CD4-positive, alpha-beta T cell treated with Interleukin-4 for 1 hour (primary cell): ENCODE data around the gene SENP1.

Experiments used
- DNase-seq, 2 donors: peaks; one replicate each; pipeline ENCODE4 v3.0.0-alpha.2; 2020 to 2022

The SENP1 gene

GRCh38 chr12:48063530-48063929, 42.3 kb downstream of the SENP1 start:
- no peak for DNase-seq

DNA sequence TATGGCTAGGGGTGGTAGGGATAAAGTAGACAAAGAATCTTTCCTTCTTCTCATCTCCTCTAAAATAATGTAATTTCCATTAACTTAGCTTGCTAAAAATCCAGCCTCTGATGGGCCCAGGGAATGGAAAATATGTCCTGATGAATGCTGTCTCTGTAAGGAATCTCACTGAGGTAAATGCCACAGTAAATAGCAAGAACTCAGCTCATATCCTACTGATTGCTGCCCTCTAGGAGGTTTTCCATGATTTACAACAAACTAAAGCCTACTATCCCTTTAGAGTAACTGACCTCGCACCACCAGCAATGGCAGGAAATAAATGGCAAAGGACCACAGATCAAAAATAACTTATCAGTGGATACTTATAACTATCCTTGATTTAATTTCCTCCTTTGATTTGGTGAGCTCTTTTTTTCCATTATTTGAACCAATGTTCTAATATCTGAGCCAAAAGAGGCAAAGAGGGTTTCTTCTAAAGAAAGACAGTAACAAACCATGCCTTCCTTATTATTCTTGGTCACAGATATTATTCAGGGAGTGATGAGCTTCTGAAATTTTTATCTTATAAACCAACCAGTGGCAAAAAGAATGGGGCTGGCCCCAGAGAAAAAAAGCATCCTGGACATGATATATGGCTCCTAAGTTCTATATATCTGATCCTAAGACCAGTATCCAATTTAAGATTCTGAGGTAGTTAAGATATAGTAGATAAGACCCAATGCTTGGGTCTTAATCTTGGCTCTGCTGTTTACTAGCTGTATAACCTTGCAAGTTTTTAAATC, 43.8 kb downstream of the SENP1 start:
- DNase-seq = no peak

- DNase-seq = no peak
These were observed 45.4 kb downstream of the SENP1 start for GRCh38 chr12:48060474-48060873.

DNA sequence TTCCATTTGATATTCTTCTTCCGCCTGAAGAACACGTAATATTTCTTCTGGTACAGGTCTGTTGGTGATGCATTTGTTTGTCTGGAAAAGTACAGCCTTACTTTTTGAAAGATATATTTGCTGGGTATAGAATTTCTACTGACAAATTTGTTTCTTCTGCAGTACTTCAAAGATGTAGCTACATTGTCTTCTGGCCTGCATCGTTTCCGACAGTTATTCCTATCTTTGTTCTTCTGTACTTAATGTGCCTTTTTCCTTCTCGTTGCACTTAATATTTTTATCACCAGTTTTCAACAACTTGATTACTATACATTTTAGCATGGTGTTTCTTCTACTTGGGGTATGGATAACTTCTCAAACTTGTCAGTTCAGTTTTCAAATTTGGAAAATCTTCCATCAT, 47.1 kb downstream of the SENP1 start:
- DNase-seq = no peak

DNA sequence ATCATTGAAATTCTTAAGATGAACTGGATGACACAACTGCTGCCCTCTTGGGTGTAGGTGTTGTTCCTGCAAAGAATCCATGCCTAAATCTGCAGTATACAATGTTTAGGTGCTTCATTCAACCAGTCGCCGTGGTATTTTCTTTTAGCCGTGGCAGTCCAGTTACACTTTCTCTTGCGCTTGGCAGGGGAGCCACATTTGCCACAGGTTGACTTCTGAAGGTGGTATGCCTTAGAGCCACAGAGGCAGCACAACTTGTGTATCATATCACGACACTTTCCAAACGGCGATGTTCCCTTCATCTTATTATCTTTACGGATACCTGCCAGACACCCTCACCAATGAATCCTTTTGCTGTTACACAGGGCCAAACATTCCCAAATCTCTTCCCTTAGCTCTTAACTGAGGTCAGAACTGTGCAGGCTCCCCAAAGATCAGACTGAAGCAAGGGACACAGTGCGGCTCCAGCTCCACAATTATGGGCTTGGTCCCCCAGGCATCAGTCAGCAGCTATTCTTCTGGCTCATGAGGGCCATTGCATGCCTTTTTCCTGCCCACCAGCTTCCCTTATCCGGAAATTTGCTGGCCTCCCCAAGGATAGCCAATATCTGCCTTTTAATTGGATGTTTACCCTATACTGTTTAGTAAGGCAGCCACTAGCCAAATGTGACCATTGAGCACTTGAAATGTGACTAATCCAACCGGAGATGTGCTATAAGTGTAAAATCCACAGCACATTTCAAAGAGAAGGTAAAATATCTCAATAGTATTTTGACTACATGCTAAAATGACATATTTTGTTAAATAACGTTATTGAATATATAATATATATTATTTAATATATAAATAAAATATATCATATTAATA, 50.7 kb downstream of the SENP1 start:
- no peak for DNase-seq

DNA sequence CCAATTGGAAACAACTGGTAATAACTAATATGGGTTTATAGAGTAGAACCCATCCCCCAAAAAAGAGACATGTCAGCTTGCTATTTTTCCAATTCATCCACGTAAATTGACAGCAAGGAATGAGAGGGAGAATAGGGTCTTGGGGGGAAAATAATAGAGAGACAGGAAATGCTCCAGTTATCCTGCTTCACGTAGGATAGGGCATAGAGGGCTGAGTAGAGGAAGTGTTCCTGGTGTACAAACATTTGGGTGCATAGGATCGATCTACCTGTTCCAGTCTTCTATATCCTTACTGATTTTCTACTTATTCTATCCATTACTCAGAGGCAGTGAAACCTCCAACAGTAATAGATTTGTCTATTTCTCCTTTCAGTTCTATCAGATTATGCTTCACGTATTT, 52.0 kb downstream of the SENP1 start:
- DNase-seq = no peak

DNA sequence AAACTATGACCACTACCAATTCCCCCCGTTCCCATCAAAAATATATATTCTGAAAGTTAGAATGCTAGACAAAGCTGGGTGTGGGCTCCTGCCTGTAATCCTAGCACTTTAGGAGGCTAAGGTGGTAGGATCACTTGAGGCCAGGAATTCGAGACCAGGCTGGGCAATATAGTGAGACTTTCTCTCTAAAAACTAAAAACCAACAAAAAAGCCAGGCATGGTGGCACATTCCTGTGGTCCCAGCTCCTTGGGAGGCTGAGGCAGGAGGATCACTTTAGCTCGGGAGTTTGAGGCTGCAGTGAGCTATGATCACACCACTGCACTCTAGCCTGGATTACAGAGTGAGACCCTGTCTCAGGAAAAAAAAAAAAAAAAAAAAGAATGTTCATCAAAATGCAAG, 52.8 kb downstream of the SENP1 start:
- no peak for DNase-seq

GRCh38 chr12:48051681-48052080, 54.2 kb downstream of the SENP1 start:
- DNase-seq = no peak

GRCh38 chr12:48050174-48050573, 55.7 kb downstream of the SENP1 start:
- no peak for DNase-seq

DNA sequence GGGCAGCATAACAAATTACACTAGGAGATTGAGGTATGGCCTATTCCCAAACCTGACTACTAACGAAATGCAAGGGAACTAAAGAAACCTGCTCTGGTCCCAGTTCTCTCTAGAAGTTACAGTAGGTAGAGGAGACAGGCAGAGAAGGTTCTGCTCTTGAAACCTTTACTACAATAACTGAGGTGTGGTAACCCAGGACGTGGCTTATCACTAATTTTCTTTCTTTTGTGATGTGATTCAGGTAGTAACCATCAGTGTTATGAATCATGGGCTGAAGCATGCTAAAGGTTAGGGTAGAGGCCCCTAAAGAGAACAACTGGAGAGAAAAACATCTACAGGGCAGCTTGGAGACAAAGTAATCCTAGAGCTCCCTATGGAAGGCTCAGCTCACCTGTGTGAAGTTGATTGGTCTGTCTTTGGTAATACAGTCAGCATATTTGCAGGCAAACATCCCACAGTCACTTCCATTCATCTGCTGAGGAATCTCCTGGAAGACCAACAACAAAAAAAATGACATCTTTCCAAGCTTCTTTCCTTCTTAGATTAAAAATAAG, 59.8 kb downstream of the SENP1 start:
- DNase-seq = no peak

DNA sequence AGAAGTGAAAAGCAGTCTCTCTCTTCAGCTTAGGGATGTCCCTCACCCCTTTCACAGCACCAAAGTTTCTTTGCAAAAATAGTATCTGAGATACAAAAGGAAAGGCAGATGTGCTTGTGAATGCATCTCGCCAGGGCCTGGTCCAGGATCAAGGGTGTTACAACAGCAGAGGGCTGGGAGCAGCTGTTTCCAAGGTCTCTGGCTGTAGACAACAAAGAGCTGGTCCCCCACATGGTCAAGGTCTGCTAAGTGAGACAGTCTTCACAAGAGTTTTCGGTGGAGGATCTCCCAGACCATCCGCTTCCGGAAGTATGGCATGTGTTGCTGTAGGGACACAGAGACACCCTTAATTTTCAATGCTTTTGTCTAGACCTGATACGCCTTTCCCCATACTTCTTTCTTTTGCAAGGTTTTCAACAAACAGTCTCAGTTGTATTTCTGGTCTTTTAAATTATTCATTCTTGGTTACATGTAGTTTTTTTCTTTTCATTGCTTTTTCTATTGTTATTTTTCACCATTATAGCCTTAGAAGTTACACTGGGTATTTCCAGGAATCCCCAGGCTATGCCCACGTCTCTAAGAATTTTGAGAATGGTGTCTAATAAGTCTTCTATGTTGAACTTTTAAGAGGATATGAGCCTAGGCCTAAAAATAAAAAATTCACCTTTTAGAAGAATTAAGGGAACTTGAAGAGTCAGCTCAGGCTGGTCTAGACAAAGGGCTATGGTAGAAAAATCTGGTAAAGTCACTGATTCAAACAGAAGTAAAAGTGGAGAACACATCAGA, 60.6 kb downstream of the SENP1 start:
- no peak for DNase-seq

- no peak for DNase-seq
These were observed 61.5 kb downstream of the SENP1 start for GRCh38 chr12:48044396-48044795.

- DNase-seq = no peak
These were observed 62.1 kb downstream of the SENP1 start for GRCh38 chr12:48043771-48044170.

DNA sequence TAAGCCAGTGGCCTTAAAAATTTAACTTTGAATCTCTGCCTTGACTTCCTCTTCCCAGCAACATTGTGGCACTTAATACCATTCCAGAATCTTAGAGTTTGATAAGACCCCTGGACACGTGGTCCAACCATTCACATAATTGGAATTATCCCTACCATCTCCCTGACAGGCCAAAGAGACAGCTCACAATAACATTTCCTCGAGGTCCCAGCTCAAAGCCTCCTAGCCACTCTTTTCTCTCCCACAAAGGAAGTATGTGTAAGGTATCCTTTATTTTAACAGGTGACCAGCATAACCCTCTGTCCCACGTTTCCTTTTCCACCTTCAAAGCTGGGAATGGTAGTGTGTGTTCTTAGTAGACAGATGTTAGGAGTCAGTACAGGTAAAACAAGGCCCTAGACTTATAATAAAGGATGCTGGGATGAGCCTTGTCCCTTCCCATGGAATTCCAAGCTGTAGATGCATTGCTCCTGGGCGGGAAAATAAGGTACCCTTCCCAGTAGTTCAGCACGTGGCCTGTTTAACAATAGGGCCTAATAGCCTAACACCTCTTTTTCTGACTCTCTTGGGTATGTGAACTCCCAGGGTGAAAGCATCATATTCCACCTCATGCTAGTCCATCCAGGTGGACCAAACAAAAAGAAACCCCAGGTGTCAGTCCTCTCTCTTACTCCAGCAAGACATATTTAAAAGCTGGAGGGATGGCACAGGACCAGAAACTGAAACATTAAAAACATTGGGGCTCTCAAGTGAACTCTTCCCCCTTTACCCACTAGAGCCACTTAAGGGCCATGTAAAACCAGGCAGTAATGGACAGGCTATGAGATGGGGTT, 64.1 kb downstream of the SENP1 start:
- no peak for DNase-seq

GRCh38 chr12:48040354-48040753, 65.5 kb downstream of the SENP1 start:
- DNase-seq = no peak

DNA sequence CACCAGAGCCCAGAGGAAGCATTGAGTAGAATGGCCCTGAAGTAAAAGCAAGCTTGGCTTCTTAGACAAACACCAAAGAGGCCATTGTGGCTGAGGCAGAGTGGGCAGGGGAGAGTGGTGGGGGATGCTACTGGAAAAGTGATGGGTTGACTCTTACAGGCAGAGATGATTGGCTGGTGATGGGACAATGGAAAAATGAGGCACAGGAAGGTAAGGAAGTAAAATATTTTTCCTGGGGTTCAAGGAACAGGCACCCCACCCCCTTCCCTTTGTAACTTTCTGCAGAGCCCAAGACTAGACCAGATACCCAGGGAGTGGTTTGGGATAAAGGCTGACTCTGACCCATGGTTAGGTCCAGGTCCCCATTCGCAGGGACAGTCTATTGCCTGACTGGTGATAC, 66.7 kb downstream of the SENP1 start:
- DNase-seq = no peak

DNA sequence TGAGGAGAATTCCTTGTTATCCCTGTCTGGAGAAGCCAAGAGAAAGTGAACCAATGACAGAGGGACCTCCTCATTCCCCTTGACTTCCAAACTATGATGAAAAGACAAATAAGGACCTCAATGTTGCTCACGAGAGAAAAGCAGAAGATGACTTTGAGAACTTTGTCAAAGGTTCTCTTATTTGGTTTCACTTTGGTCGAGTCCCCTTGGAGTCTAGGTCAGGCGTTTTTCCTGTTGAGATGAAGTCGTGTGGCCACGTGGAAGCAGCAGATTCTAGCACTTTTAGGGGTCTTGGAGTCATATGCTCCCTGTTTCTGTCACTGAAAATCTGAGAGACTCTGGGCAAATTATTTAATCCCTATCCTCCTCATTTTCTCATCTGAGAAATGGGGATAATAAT, 67.8 kb downstream of the SENP1 start:
- DNase-seq = no peak

- DNase-seq = no peak
These were observed 68.5 kb downstream of the SENP1 start for GRCh38 chr12:48037267-48037915.

DNA sequence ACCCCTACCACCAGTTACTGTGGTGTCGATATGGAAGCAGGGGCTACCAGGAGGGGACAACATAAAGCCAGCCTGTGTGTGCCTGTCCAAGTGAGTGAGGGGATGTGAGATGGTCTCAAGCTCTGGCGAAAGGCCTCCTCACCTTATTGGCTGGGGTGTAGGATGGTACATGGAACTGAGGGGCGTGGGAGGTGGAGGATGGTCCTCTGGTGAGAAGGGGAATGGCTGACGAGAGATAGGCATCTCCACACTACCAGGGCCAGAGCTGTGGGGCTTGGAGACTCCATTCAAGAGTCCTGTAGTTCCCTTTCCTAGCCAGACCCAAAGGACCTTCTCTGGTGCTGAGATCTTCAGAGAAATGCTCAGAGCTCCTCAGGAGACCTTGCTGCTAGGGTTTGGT, 69.1 kb downstream of the SENP1 start:
- no peak for DNase-seq

DNA sequence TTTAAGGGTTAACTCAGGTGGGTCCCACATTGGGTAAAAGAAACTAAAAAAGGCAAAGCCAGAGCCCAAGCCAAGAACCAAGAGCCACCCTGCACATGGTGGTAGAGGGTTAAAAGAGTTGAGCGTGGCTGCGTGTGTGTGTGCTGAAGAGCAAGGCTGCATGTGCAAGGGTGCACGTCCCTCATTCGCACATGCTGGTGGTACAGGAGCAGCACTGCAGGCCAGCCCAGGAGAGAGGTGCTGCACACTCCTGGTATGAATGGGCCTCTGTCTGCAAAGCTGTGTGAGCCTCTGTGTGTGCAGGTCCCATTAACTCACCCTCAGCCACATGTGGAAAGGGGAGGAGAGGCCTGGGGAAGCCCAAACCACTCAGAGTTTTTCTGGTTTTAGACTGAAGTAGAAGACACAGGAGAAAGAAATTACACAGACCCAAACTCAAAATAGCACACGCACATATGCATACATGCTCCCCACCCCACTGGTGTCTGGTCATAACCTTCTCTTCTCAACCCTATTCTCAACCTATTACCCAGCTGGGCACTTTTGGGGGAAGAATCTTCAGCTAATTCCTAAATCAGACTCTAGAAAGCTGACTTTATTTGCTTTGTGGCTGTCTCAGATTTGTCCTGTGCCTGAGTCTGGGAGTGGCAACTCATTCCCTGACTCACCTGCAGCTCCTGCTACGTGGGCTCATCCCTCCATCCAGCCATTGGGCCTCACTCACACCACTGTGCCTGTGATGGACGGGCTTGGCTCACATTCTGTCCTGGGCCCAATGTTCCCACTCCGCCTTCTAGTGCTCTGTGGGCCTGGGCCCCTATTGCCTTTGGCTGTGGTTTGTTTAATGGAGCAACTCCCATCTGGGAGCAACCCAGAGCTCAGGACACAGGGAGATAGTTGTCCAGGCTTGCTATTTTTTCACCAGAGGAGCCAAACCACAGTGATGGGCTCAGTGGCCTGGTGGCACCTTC, 70.8 kb downstream of the SENP1 start:
- no peak for DNase-seq
